GM12878 (cell line): ENCODE results near the gene PDSS1. TPM values are rescaled to one million over a fixed set of nuclear protein-coding genes. Genes with fewer than 3 reads are reported as not detected.
A peak's percentile ranks its signal among the peaks of the same experiment; 100 is the strongest.

Source experiments
- ATAC-seq: fragments of 200-7000 bp; cut with Tn5 transposase; 3 replicates; pipeline ENCODE4 v1.9.1; 2020; ENCODE audit warnings: mild to moderate bottlenecking, moderate library complexity
- BruUV-seq: library from RNA; stranded (reverse); fragments of 400-500 nt; replicated peaks from 2 replicates; lab custom pipeline; 2021; lab: Mats Ljungman, UMichigan
- CTCF ChIA-PET: fragments of 300-600 bp; sonication (Branson Sonifier 250); formaldehyde crosslinking; extraction: SDS; loops from one replicate; lab custom pipeline; 2021; ENCODE audit warnings: inconsistent platforms; lab: Yijun Ruan, JAX
- POLR2A ChIA-PET: fragments of 350-600 bp; formaldehyde crosslinking; extraction: SDS; loops from one replicate; lab custom pipeline; 2021; ENCODE audit warnings: inconsistent platforms; lab: Charles Lee
- RAD21 ChIA-PET: fragments of 300-600 bp; sonication (Branson Sonifier 250); formaldehyde crosslinking; loops from one replicate; lab custom pipeline; 2023; ENCODE audit warnings: antibody characterized with exemption; ENCODE audit not compliant: unreplicated experiment; lab: Charles Lee
- SMC1A ChIA-PET: fragments of 300-600 bp; sonication (Branson Sonifier 250); formaldehyde crosslinking; loops from one replicate; lab custom pipeline; 2023; ENCODE audit not compliant: unreplicated experiment, uncharacterized antibody; lab: Charles Lee
- DNase-seq: peaks from one replicate; pipeline ENCODE4 v3.0.0-alpha.2; 2011; ENCODE audit warnings: low read depth, low spot score
- FAIRE-seq: peaks from 3 replicates; lab custom pipeline; 2011; peaks lifted over from hg19 to GRCh38; lab: Jason Lieb, UNC
- H2AFZ ChIP-seq: 2 replicates; pipeline ENCODE4 v1.6.0; 2011; ENCODE audit warnings: low read depth, low read length, control low read depth; ENCODE audit not compliant: control insufficient read depth
- H3K27ac ChIP-seq: 2 replicates; pipeline ENCODE4 v1.5.1; 2011; ENCODE audit warnings: control low read depth; ENCODE audit not compliant: control insufficient read depth, insufficient read depth
- H3K27me3 ChIP-seq, 2 experiments: replicated peaks in 1 of 2; 2 replicates each; pipeline versions ENCODE4 v1.6.0 to v1.6.1; 2011; ENCODE audit warnings: low read length in 1 of 2; ENCODE audit not compliant: control insufficient read depth in 2 of 2, insufficient read depth in 2 of 2
- H3K36me3 ChIP-seq, 2 experiments: 2 replicates each; pipeline ENCODE4 v1.5.1; 2011; ENCODE audit warnings: low read length in 1 of 2; ENCODE audit not compliant: control insufficient read depth in 2 of 2, insufficient read depth in 2 of 2
- H3K4me1 ChIP-seq: 2 replicates; pipeline ENCODE4 v1.6.1; 2011; ENCODE audit warnings: mild to moderate bottlenecking, low read length, moderate library complexity, mixed read lengths; ENCODE audit not compliant: control insufficient read depth, insufficient read depth
- H3K4me2 ChIP-seq: 2 replicates; pipeline ENCODE4 v1.6.0; 2011; ENCODE audit warnings: control low read depth; ENCODE audit not compliant: control insufficient read depth, insufficient read depth
- H3K4me3 ChIP-seq: fragments of 200-600 bp; sonication (generic); 2 replicates; pipeline ENCODE4 v1.5.1; 2016
- H3K79me2 ChIP-seq: 2 replicates; pipeline ENCODE4 v1.6.0; 2011; ENCODE audit warnings: low read length; ENCODE audit not compliant: control insufficient read depth, insufficient read depth
- H3K9ac ChIP-seq: 2 replicates; pipeline ENCODE4 v1.8.0; 2011; ENCODE audit warnings: low read length, control low read depth, mixed read lengths; ENCODE audit not compliant: control insufficient read depth, insufficient read depth
- H3K9me3 ChIP-seq: replicated peaks from 3 replicates; pipeline ENCODE4 v1.5.1; 2011; ENCODE audit warnings: mild to moderate bottlenecking, low read length; ENCODE audit not compliant: control insufficient read depth, insufficient read depth
- H4K20me1 ChIP-seq: 2 replicates; pipeline ENCODE4 v1.6.0; 2011; ENCODE audit not compliant: control insufficient read depth, insufficient read depth
- ETV6 ChIP-seq, 2 experiments: fragments of 450-650 bp in 1 of 2; IDR thresholded peaks in 1 of 2; conservative IDR thresholded peaks in 1 of 2; 2 replicates each; pipeline ENCODE4 v1.6.1; 2014; ENCODE audit warnings: antibody characterized with exemption in 1 of 2, borderline replicate concordance in 1 of 2, low read depth in 1 of 2, mild to moderate bottlenecking in 1 of 2, moderate library complexity in 1 of 2
- HDGF ChIP-seq: fragments of 450-650 bp; IDR thresholded peaks from 2 replicates; pipeline ENCODE4 v1.6.1; 2016; ENCODE audit warnings: antibody characterized with exemption
- LARP7 ChIP-seq: fragments of 450-650 bp; IDR thresholded peaks from 2 replicates; pipeline ENCODE4 v1.6.1; 2017; ENCODE audit warnings: mild to moderate bottlenecking
- MTA2 ChIP-seq: fragments of 450-650 bp; IDR thresholded peaks from 2 replicates; pipeline ENCODE4 v1.6.1; 2016; ENCODE audit warnings: low read depth, mild to moderate bottlenecking, moderate library complexity
- MXI1 ChIP-seq: fragments of 150-350 bp; IDR thresholded peaks from 2 replicates; pipeline ENCODE4 v1.6.1; 2011; ENCODE audit warnings: low read depth, mild to moderate bottlenecking, inconsistent platforms, low read length, improper control_type of control experiment
- NFXL1 ChIP-seq: fragments of 450-650 bp; IDR thresholded peaks from 2 replicates; pipeline ENCODE4 v1.6.1; 2017; ENCODE audit warnings: antibody characterized with exemption, mild to moderate bottlenecking, borderline replicate concordance
- NFYB ChIP-seq: IDR thresholded peaks from 2 replicates; pipeline ENCODE4 v1.6.1; 2011; ENCODE audit warnings: low read depth, mild to moderate bottlenecking, low read length, improper control_type of control experiment, moderate library complexity; ENCODE audit not compliant: insufficient read depth
- POLR2AphosphoS5 ChIP-seq: IDR thresholded peaks from 2 replicates; pipeline ENCODE4 v1.6.1; 2011; ENCODE audit warnings: mild to moderate bottlenecking, low read length, inconsistent platforms
- RAD21 ChIP-seq: IDR thresholded peaks from 2 replicates; pipeline ENCODE4 v1.6.1; 2011; ENCODE audit warnings: mild to moderate bottlenecking, low read depth, low read length, moderate library complexity; ENCODE audit not compliant: insufficient read depth
- SIN3A ChIP-seq: IDR thresholded peaks from 2 replicates; pipeline ENCODE4 v1.6.1; 2012; ENCODE audit warnings: low read depth, low read length, improper control_type of control experiment
- SMC3 ChIP-seq: IDR thresholded peaks from 2 replicates; pipeline ENCODE4 v1.6.1; 2011; ENCODE audit warnings: low read length, improper control_type of control experiment, borderline replicate concordance
- STAT1 ChIP-seq: fragments of 450-650 bp; conservative IDR thresholded peaks from 2 replicates; pipeline ENCODE4 v1.6.1; 2014; ENCODE audit warnings: antibody characterized with exemption, mild to moderate bottlenecking
- TCF12 ChIP-seq: IDR thresholded peaks from 2 replicates; pipeline ENCODE4 v1.6.1; 2011; ENCODE audit warnings: low read depth, mild to moderate bottlenecking, low read length
- WRNIP1 ChIP-seq: IDR thresholded peaks from 2 replicates; pipeline ENCODE4 v1.6.1; 2011; ENCODE audit warnings: low read depth, low read length, improper control_type of control experiment, borderline replicate concordance
- ZBTB40 ChIP-seq: fragments of 450-650 bp; IDR thresholded peaks from 2 replicates; pipeline ENCODE4 v1.6.1; 2016; ENCODE audit warnings: mild to moderate bottlenecking, moderate library complexity, borderline replicate concordance
- ZZZ3 ChIP-seq: IDR thresholded peaks from 2 replicates; pipeline ENCODE4 v1.6.1; 2011; ENCODE audit warnings: low read depth; ENCODE audit not compliant: control insufficient read depth, insufficient read length
- WGBS: methylation state at CpG from one replicate; pipeline ENCODE4 v1.1.6; 2016; ENCODE audit warnings: low lambda C conversion rate; ENCODE audit not compliant: insufficient replicate concordance, insufficient coverage; ENCODE audit errors: missing lambda C conversion rate; 5-methylcytosine and 5-hydroxymethylcytosine counted together
- in situ Hi-C: fragments of 300-500 bp; cut with MboI; formaldehyde crosslinking; loops from 9 replicates; pipeline ENCODE4 v1.14.3; 2018; ENCODE audit warnings: mixed read lengths
- intact Hi-C: fragments of 100-400 bp; cut with micrococcal nuclease; formaldehyde crosslinking; loops from one replicate; pipeline ENCODE4 v1.14.2; 2022; ENCODE audit not compliant: unreplicated experiment
- polyA plus RNA-seq, 11 experiments: library from polyadenylated mRNA; depleted of rRNA in 4 of 11; unstranded in 6 of 11; stranded (reverse) in 5 of 11; fragments of >200 nt; fragmentation: Nextera tagmentation in 4 of 11; fragmentation: Illumina TruSeq in 1 of 11; extraction: Ambion mirVana in 4 of 11; extraction: Trizol in 1 of 11; gene quantifications; 1 replicate in 1 of 11; 2 replicates in 10 of 11; pipeline versions ENCODE4 v1.2.1 to v1.2.3, GENCODE V29; 2011 to 2016; ENCODE audit warnings: inconsistent platforms in 2 of 11, missing spikeins in 2 of 11, low read depth in 1 of 11
- total RNA-seq, 4 experiments: library from RNA; depleted of rRNA in 3 of 4; stranded (reverse); fragments of >200 nt in 3 of 4; fragmentation: Illumina TruSeq in 1 of 4; extraction: Trizol in 1 of 4; gene quantifications; 2 replicates each; pipeline versions ENCODE4 v1.2.1 to v1.2.3, GENCODE V29; 2013 to 2021
- TF ChIP-seq, protein P1 (sequence below): fragments of 450-650 bp; IDR thresholded peaks from 2 replicates; pipeline ENCODE4 v1.6.1; 2014; ENCODE audit warnings: mild to moderate bottlenecking

PDSS1 gene
- total and polyA plus RNA-seq, 10 of the 15 experiments (the other 5 are each of a cell fraction or from before 2014, with no cell fraction given): 12.2 to 48.2 (median 35.9) TPM

- TF ChIP-seq ZBTB40 (no peak), MTA2 (peak; percentile 54), HDGF (0 out of 2 replicates have a peak, but pooled peaks have one; percentile 62), WRNIP1 (no peak), POLR2AphosphoS5 (no peak), NFXL1 (no peak)
- TF ChIP-seq, all 136 proteins: peak for 27
Observed at GRCh38 chr10:26755443-26755903, 58.0 kb downstream of the PDSS1 start (continued).

DNA sequence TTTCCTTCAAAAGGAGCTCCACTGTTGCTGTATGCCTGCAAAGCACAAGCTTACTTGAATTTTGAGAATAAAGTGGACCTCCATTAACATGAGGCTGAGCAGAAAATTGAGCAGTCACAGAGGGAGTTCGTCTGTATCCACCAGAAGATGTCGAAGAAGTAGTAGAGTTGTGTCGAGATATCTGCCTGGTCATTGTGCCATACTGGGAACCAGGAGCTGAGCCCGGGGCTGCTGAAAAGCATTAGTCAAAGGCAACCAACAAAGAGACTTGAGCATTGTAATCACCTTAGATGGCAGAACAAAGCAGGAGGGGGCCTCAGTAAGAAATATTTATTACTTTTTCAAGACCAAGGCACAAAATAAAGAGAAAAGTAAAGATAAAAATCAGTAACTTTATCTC is 61.5 kb downstream of the PDSS1 start:
- Histone ChIP-seq H3K27me3 (no peaks in the 10 kb centered on the region), H3K36me3 (peaks cover 3 to 13% of the 10 kb centered on the region in 2 experiments; a peak in 2 of 4 replicates), H3K27ac (no peak overlapping the region), H3K9me3 (no peaks in the 10 kb centered on the region), H3K4me3 (no peak overlapping the region), H3K4me2 (no peak overlapping the region), H3K4me1 (peaks cover 9% of the 10 kb centered on the region; the same call in 1 of the 2 replicates), H2AFZ (no peak overlapping the region), H3K79me2 (peaks cover 2% of the 10 kb centered on the region), H4K20me1 (no peaks in the 10 kb centered on the region), H3K9ac (no peak overlapping the region)
- BruUV-seq: no TSS peak
- FAIRE-seq: no peak
- POLR2A ChIA-PET: no interaction called here
- DNase-seq: no peak
- intact Hi-C loops (loop anchor here (5.0 kb wide), 1 partner anchor 98 kb away; no protein-coding TSS in a partner anchor), in situ Hi-C loops (no loop called here)
- 95% methylated on average over 4 of the region's 4 CpGs for WGBS
- SMC1A ChIA-PET: interaction anchor here (1.0 to 2.4 kb wide), 8 partner anchors 13 to 99 kb away, joined by 3 to 8 read pairs (median 4); no protein-coding TSS in a partner anchor
- CTCF ChIA-PET: interaction anchor here (1.0 to 1.4 kb wide), 3 partner anchors 19 to 122 kb away, joined by 3 to 5 read pairs (median 3); no protein-coding TSS in a partner anchor
- RAD21 ChIA-PET: interaction anchor here (2.4 kb wide), 1 partner anchor 33 kb away, joined by 10 read pairs; no protein-coding TSS in a partner anchor
- no peak for ATAC-seq
- TF ChIP-seq SIN3A (no peak), NFYB (no peak), ETV6 (conservative IDR thresholded peaks at IDR 0.05 in 1 of 2, IDR thresholded peaks at IDR 0.05 in 1 of 2; ENCODE audit: borderline replicate concordance in 1 of 2, low read depth in 1 of 2) (no peak), SMC3 (no peak), ZZZ3 (no peak), LARP7 (no peak), NFXL1 (no peak), MXI1 (no peak), RAD21 (no peak), STAT1 (no peak), TCF12 (no peak)
- TF ChIP-seq, protein P1, sequence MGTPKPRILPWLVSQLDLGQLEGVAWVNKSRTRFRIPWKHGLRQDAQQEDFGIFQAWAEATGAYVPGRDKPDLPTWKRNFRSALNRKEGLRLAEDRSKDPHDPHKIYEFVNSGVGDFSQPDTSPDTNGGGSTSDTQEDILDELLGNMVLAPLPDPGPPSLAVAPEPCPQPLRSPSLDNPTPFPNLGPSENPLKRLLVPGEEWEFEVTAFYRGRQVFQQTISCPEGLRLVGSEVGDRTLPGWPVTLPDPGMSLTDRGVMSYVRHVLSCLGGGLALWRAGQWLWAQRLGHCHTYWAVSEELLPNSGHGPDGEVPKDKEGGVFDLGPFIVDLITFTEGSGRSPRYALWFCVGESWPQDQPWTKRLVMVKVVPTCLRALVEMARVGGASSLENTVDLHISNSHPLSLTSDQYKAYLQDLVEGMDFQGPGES: no peak
